GM23338 (cell line): Measurements from ENCODE around the gene CHAC1. TPM values are rescaled to one million over a fixed set of nuclear protein-coding genes. Genes with fewer than 3 reads are reported as not detected.

Experiments
- ATAC-seq: fragments of 200-7000 bp; cut with Tn5 transposase; 3 replicates; pipeline ENCODE4 v1.9.1; 2020
- DNase-seq: peaks from one replicate; pipeline ENCODE4 v3.0.0-alpha.2; 2015; ENCODE audit warnings: low spot score
- H2AFZ ChIP-seq: fragments of 200-600 bp; sonication (generic); 2 replicates; pipeline ENCODE4 v1.8.0; 2016; ENCODE audit warnings: antibody characterized with exemption, mild to moderate bottlenecking, moderate library complexity
- H3F3A ChIP-seq: fragments of 200-600 bp; sonication (generic); replicated peaks from 2 replicates; pipeline ENCODE4 v1.8.0; 2017; ENCODE audit warnings: antibody characterized with exemption, mixed run types, low read depth
- H3K27ac ChIP-seq: fragments of 200-600 bp; sonication (generic); 2 replicates; pipeline ENCODE4 v1.6.1; 2016; ENCODE audit warnings: low read depth
- H3K27me3 ChIP-seq: fragments of 200-600 bp; sonication (generic); 2 replicates; pipeline ENCODE4 v1.8.0; 2016; ENCODE audit warnings: mild to moderate bottlenecking, mixed run types, moderate library complexity; ENCODE audit not compliant: insufficient read depth
- H3K36me3 ChIP-seq: fragments of 200-600 bp; sonication (generic); 2 replicates; pipeline ENCODE4 v1.8.0; 2016; ENCODE audit warnings: mild to moderate bottlenecking; ENCODE audit not compliant: insufficient read depth
- H3K4me1 ChIP-seq: fragments of 200-600 bp; sonication (generic); 2 replicates; pipeline ENCODE4 v1.8.0; 2016; ENCODE audit warnings: mild to moderate bottlenecking, moderate library complexity; ENCODE audit not compliant: insufficient read depth
- H3K4me2 ChIP-seq: fragments of 200-600 bp; sonication (generic); 2 replicates; pipeline ENCODE4 v1.7.1; 2017; ENCODE audit warnings: mixed run types
- H3K4me3 ChIP-seq: fragments of 200-600 bp; sonication (generic); 2 replicates; pipeline ENCODE4 v1.6.1; 2016; ENCODE audit warnings: mixed run types
- H3K79me2 ChIP-seq: fragments of 200-600 bp; sonication (generic); replicated peaks from 2 replicates; pipeline ENCODE4 v1.8.0; 2017; ENCODE audit warnings: mild to moderate bottlenecking; ENCODE audit not compliant: insufficient read depth
- H3K9me2 ChIP-seq: fragments of 200-600 bp; sonication (generic); 2 replicates; pipeline ENCODE4 v1.8.0; 2017; ENCODE audit not compliant: insufficient read depth
- H4K20me1 ChIP-seq: fragments of 200-600 bp; sonication (generic); replicated peaks from 2 replicates; pipeline ENCODE4 v1.8.0; 2017; ENCODE audit warnings: mild to moderate bottlenecking; ENCODE audit not compliant: insufficient read depth
- H3K27ac Mint-ChIP-seq: 2 replicates; pipeline ENCODE4 v1.8.0; 2020; ENCODE audit warnings: inconsistent platforms, mild to moderate bottlenecking, moderate library complexity, mixed read lengths
- H3K27me3 Mint-ChIP-seq: 3 replicates; pipeline ENCODE4 v1.8.0; 2022; ENCODE audit warnings: low read depth, mild to moderate bottlenecking, moderate library complexity, mixed read lengths, inconsistent platforms; ENCODE audit not compliant: insufficient read depth, poor library complexity
- H3K36me3 Mint-ChIP-seq: 3 replicates; pipeline ENCODE4 v1.8.0; 2021; ENCODE audit warnings: low read depth, mild to moderate bottlenecking, inconsistent platforms, moderate library complexity, mixed read lengths
- H3K4me1 Mint-ChIP-seq: 3 replicates; pipeline ENCODE4 v1.8.0; 2020; ENCODE audit warnings: mild to moderate bottlenecking, inconsistent platforms, mixed read lengths
- H3K4me3 Mint-ChIP-seq: 3 replicates; pipeline ENCODE4 v1.8.0; 2021; ENCODE audit warnings: moderate library complexity, mild to moderate bottlenecking, inconsistent platforms, mixed read lengths
- H3K9me3 Mint-ChIP-seq: 3 replicates; pipeline ENCODE4 v1.8.0; 2020; ENCODE audit warnings: moderate library complexity, mild to moderate bottlenecking, inconsistent platforms, mixed read lengths
- CREB1 ChIP-seq: fragments of 250-450 bp; sonication (Bioruptor Pico); IDR thresholded peaks from 2 replicates; pipeline ENCODE4 v1.5.0; 2020; ENCODE audit warnings: low read depth, mild to moderate bottlenecking, moderate library complexity
- CTCF ChIP-seq, 2 experiments: fragments of 200-600 bp in 1 of 2; sonication (generic) in 1 of 2; conservative IDR thresholded peaks; 2 replicates each; pipeline versions ENCODE4 v1.5.1 to v1.6.1; 2016 to 2017; ENCODE audit warnings: antibody characterized with exemption in 2 of 2, low read depth in 2 of 2, mild to moderate bottlenecking in 2 of 2, moderate library complexity in 1 of 2
- EZH2 ChIP-seq: fragments of 200-600 bp; sonication (generic); IDR thresholded peaks from one replicate; pipeline ENCODE4 v1.8.0; 2017; ENCODE audit warnings: antibody characterized with exemption, mild to moderate bottlenecking, low read depth; ENCODE audit not compliant: unreplicated experiment
- EZH2phosphoT487 ChIP-seq: fragments of 200-600 bp; sonication (generic); IDR thresholded peaks from one replicate; pipeline ENCODE4 v1.8.1; 2018; ENCODE audit warnings: antibody characterized with exemption; ENCODE audit not compliant: unreplicated experiment
- JUNB ChIP-seq: IDR thresholded peaks from one replicate; pipeline ENCODE4 v1.6.1; 2016; ENCODE audit warnings: antibody characterized with exemption; ENCODE audit not compliant: unreplicated experiment
- NANOG ChIP-seq: IDR thresholded peaks from 2 replicates; pipeline ENCODE4 v1.6.1; 2016; ENCODE audit warnings: antibody characterized with exemption, borderline replicate concordance
- POLR2AphosphoS5 ChIP-seq: IDR thresholded peaks from 2 replicates; pipeline ENCODE4 v1.6.1; 2016; ENCODE audit warnings: antibody characterized with exemption, low read depth
- STAT1 ChIP-seq: IDR thresholded peaks from one replicate; pipeline ENCODE4 v1.6.1; 2016; ENCODE audit warnings: antibody characterized with exemption; ENCODE audit not compliant: unreplicated experiment
- ZNF114 ChIP-seq: fragments of 250-450 bp; sonication (Bioruptor Pico); IDR thresholded peaks from 2 replicates; pipeline ENCODE4 v1.5.0; 2020; ENCODE audit warnings: mild to moderate bottlenecking, moderate library complexity
- ZNF331 ChIP-seq: fragments of 250-450 bp; sonication (Bioruptor Pico); IDR thresholded peaks from 2 replicates; pipeline ENCODE4 v1.5.0; 2020; ENCODE audit warnings: low read depth, mild to moderate bottlenecking, moderate library complexity
- ZNF462 ChIP-seq: fragments of 250-450 bp; sonication (Bioruptor Pico); IDR thresholded peaks from 2 replicates; pipeline ENCODE4 v1.5.0; 2020; ENCODE audit warnings: mild to moderate bottlenecking, moderate library complexity
- polyA plus RNA-seq: library from polyadenylated mRNA; unstranded; fragments of >200 nt; fragmentation: Nextera tagmentation; extraction: Ambion mirVana; gene quantifications from 2 replicates; pipeline ENCODE4 v1.2.1, GENCODE V29; 2016
- total RNA-seq: library from RNA; depleted of rRNA; stranded (reverse); fragments of >200 nt; shearing (Covaris generic); gene quantifications from 2 replicates; pipeline ENCODE4 v1.2.3, GENCODE V29; 2014
- TF ChIP-seq, protein P1 (sequence below): IDR thresholded peaks from 2 replicates; pipeline ENCODE4 v1.6.1; 2016; ENCODE audit warnings: antibody characterized with exemption
- TF ChIP-seq, protein P2 (sequence below): IDR thresholded peaks from one replicate; pipeline ENCODE4 v1.6.1; 2018; ENCODE audit warnings: antibody characterized with exemption; ENCODE audit not compliant: unreplicated experiment

The CHAC1 gene
- total and polyA plus RNA-seq, 2 experiments from 2014 or later = 73.0 to 124 TPM

- ATAC-seq = no peak
Observed at GRCh38 chr15:40912478-40912877, 40.8 kb upstream of the CHAC1 start.

More at GRCh38 chr15:40912478-40912877, 40.8 kb upstream of the CHAC1 start:
- no peak overlapping the region for H3K4me3 ChIP-seq
- no peaks in the 10 kb centered on the region for H3K79me2 ChIP-seq
- Mint-ChIP-seq H3K4me3 (no peak overlapping the region), H3K4me1 (peaks cover 43% of the 10 kb centered on the region), H3K9me3 (no peaks in the 10 kb centered on the region), H3K27me3 (peaks cover 16% of the 10 kb centered on the region), H3K36me3 (no peaks in the 10 kb centered on the region), H3K27ac (no peak overlapping the region)
- DNase-seq = no peak
- H2AFZ ChIP-seq = no peak overlapping the region
- no peaks in the 10 kb centered on the region for H3K36me3 ChIP-seq
- 0 out of 2 replicates have a peak, but pooled peaks cover 10% of the 10 kb centered on the region for H3F3A ChIP-seq
- H3K9me2 ChIP-seq = no peaks in the 10 kb centered on the region
- H3K27ac ChIP-seq = no peak overlapping the region
- peaks cover 21% of the 10 kb centered on the region for H3K4me1 ChIP-seq
- no peaks in the 10 kb centered on the region for H3K27me3 ChIP-seq
- H3K4me2 ChIP-seq = no peak overlapping the region
- H4K20me1 ChIP-seq = no peaks in the 10 kb centered on the region
- TF ChIP-seq ZNF462 = no peak
- TF ChIP-seq ZNF331 = no peak
- TF ChIP-seq JUNB = no peak
- TF ChIP-seq CTCF (conservative IDR thresholded peaks at IDR 0.05; ENCODE audit: low read depth in 2 of 2) = no peak
- TF ChIP-seq POLR2AphosphoS5 = no peak
- TF ChIP-seq EZH2 = no peak
- TF ChIP-seq EZH2phosphoT487 = no peak
- TF ChIP-seq, protein P1, sequence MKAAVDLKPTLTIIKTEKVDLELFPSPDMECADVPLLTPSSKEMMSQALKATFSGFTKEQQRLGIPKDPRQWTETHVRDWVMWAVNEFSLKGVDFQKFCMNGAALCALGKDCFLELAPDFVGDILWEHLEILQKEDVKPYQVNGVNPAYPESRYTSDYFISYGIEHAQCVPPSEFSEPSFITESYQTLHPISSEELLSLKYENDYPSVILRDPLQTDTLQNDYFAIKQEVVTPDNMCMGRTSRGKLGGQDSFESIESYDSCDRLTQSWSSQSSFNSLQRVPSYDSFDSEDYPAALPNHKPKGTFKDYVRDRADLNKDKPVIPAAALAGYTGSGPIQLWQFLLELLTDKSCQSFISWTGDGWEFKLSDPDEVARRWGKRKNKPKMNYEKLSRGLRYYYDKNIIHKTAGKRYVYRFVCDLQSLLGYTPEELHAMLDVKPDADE = no peak
- TF ChIP-seq, protein P2, sequence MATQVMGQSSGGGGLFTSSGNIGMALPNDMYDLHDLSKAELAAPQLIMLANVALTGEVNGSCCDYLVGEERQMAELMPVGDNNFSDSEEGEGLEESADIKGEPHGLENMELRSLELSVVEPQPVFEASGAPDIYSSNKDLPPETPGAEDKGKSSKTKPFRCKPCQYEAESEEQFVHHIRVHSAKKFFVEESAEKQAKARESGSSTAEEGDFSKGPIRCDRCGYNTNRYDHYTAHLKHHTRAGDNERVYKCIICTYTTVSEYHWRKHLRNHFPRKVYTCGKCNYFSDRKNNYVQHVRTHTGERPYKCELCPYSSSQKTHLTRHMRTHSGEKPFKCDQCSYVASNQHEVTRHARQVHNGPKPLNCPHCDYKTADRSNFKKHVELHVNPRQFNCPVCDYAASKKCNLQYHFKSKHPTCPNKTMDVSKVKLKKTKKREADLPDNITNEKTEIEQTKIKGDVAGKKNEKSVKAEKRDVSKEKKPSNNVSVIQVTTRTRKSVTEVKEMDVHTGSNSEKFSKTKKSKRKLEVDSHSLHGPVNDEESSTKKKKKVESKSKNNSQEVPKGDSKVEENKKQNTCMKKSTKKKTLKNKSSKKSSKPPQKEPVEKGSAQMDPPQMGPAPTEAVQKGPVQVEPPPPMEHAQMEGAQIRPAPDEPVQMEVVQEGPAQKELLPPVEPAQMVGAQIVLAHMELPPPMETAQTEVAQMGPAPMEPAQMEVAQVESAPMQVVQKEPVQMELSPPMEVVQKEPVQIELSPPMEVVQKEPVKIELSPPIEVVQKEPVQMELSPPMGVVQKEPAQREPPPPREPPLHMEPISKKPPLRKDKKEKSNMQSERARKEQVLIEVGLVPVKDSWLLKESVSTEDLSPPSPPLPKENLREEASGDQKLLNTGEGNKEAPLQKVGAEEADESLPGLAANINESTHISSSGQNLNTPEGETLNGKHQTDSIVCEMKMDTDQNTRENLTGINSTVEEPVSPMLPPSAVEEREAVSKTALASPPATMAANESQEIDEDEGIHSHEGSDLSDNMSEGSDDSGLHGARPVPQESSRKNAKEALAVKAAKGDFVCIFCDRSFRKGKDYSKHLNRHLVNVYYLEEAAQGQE = no peak
- TF ChIP-seq STAT1 = no peak
- TF ChIP-seq CREB1 = no peak
- no peak for TF ChIP-seq ZNF114 (CRISPR knock-in tag)
- TF ChIP-seq NANOG = no peak
